GM18907 (cell line): ENCODE results near the gene PPP3R1.

Experiments
- ATAC-seq: cut with Tn5 transposase; IDR thresholded peaks from one replicate; pipeline ENCODE4 v1.9.1; 2021; ENCODE audit warnings: mild to moderate bottlenecking, moderate library complexity; ENCODE audit not compliant: unreplicated experiment

PPP3R1 gene

DNA sequence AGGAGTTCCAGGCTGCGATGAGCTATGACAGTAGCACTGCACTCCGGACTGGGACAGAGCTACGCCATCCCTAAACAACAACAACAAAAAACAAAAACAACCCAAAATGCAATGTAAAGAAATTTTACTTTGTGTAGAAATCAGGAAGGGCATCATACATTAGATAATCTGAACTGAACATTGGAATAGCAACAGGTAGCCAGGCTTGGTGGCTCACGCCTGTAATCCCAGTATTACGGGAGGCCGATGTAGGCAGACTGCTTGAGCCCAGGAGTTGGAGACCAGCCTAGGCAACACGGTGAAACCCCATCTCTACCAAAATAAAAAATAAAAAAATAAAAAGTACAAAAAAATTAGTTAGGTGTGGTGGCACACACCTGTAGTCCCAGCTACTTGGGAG lies 96.7 kb downstream of the PPP3R1 start:
- ATAC-seq, result no peak

DNA sequence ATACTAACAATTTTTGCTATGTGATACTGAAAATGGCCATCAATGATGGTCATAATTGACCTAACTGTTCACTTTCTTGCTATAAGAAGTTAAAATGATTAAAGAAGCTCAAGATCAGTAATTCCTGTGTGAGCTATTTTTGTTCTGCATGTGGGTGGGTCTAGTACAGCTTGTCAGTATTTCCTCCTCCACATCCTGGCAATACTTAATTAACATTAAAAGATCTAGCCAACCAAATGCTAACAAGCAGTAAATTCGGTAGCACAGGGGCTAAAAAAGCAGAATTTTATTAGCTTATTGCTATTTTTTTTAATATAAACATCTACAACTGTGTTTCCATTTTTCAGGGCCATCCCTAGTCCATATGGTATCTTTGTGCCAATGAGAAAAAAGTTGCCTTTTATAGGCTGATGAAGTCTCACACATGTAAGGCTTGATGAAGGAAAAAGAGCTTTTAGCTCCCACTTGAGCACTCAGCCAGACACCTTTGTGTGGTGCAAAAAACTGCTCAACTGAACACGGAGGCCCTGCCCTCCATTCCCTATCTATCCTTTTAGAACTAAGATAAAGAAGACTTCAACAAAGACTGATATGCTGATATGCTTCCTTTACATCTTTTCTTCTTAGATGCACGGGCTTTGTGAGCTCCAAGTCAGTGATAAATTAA lies 99.5 kb downstream of the PPP3R1 start:
- ATAC-seq, result no peak

GRCh38 chr2:68151037-68151436 lies 101.3 kb downstream of the PPP3R1 start:
- no peak for ATAC-seq

GRCh38 chr2:68141875-68142274 lies 110.5 kb downstream of the PPP3R1 start:
- ATAC-seq, result no peak

GRCh38 chr2:68135448-68136320 lies 116.6 kb downstream of the PPP3R1 start:
- ATAC-seq, result no peak

DNA sequence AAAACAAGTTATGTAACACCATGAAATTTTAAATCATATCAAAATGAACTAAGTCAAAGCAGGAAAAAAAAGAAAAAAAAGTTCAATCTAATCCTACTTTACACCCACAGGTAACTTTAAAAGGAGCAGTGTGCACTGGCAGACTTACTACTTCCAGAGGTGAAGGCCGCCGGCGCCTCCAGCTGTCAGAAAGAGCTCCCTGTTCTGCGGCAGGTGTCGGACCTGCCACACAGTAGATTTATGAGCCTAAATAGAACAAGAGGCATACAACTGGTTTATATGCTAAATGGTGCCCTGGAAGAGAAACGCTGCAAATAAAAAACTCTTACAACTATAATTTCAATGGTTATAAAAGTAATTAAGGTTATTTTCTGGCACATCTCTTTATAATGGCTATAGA lies 117.8 kb downstream of the PPP3R1 start:
- ATAC-seq, result no peak

- ATAC-seq, result no peak
These were observed 118.2 kb downstream of the PPP3R1 start for GRCh38 chr2:68134120-68134519.
